ENCODE measurements around the gene BCDIN3D. TPM values are rescaled to one million over a fixed set of nuclear protein-coding genes. Genes with fewer than 3 reads are reported as not detected.

Gene BCDIN3D
- total and polyA plus RNA-seq, 10 of the 15 experiments (the other 5 are each of a cell fraction or from before 2014, with no cell fraction given), result 3.7 to 7.2 (median 6.4) TPM

GRCh38 chr12:49821373-49822287 is 21.3 kb downstream of the BCDIN3D start (continued):
- no peak for TF ChIP-seq ATF7 (IDR thresholded peaks at IDR 0.05; ENCODE audit: low read depth)
- no peak for TF ChIP-seq ASH2L (IDR thresholded peaks at IDR 0.05; ENCODE audit: borderline replicate concordance, low read depth)
- TF ChIP-seq PKNOX1 (IDR thresholded peaks at IDR 0.05), result no peak
- TF ChIP-seq NFYB (IDR thresholded peaks at IDR 0.05; ENCODE audit: insufficient read depth, low read depth, low read length), result no peak
- TF ChIP-seq NR2C1 (IDR thresholded peaks at IDR 0.05), result no peak

GRCh38 chr12:49819786-49820185 is 23.1 kb downstream of the BCDIN3D start:
- WGBS (ENCODE audit: insufficient coverage, insufficient replicate concordance, low lambda C conversion rate, missing lambda C conversion rate), result 89% methylated on average over 2 of the region's 2 CpGs
- no peak overlapping the region for H2AFZ ChIP-seq (ENCODE audit: control insufficient read depth, low read depth, low read length)
- CTCF ChIA-PET, result interaction anchor here (0.5 to 2.0 kb wide), 2 partner anchors 20 to 306 kb away, joined by 5 to 6 read pairs; no protein-coding TSS in a partner anchor

More at GRCh38 chr12:49819786-49820185, 23.1 kb downstream of the BCDIN3D start:
- H3K9ac ChIP-seq (ENCODE audit: control insufficient read depth, insufficient read depth, low read length), result no peak overlapping the region
- in situ Hi-C loops (cut with MboI) (no loop called here), intact Hi-C loops (cut with micrococcal nuclease; ENCODE audit: unreplicated experiment) (no loop called here)
- RAD21 ChIA-PET (ENCODE audit: unreplicated experiment), result interaction anchor here (0.9 to 1.3 kb wide), 2 partner anchors 9 to 79 kb away, joined by 3 read pairs; partner anchors contain the start of gene TMBIM6
- BruUV-seq (replicated peaks), result no TSS peak
- no peak for TF ChIP-seq NR2C1 (IDR thresholded peaks at IDR 0.05)
- TF ChIP-seq KDM1A (IDR thresholded peaks at IDR 0.05; ENCODE audit: borderline replicate concordance), result no peak
- no peak for TF ChIP-seq NR2F1 (conservative IDR thresholded peaks at IDR 0.05)
- no peak for TF ChIP-seq ZNF217 (IDR thresholded peaks at IDR 0.05)
- no peak for TF ChIP-seq E2F8 (IDR thresholded peaks at IDR 0.05; ENCODE audit: low read depth, partially characterized antibody)
- TF ChIP-seq NFIC (IDR thresholded peaks at IDR 0.05; ENCODE audit: low read depth, low read length), result no peak
- TF ChIP-seq TARDBP (IDR thresholded peaks at IDR 0.05; ENCODE audit: borderline replicate concordance), result no peak
- TF ChIP-seq NFYB (IDR thresholded peaks at IDR 0.05; ENCODE audit: insufficient read depth, low read depth, low read length), result no peak
- no peak for TF ChIP-seq JUND (IDR thresholded peaks at IDR 0.05; ENCODE audit: low read depth, low read length)
- TF ChIP-seq SIN3A (IDR thresholded peaks at IDR 0.05; ENCODE audit: low read depth, low read length), result no peak
- no peak for TF ChIP-seq CHD2 (IDR thresholded peaks at IDR 0.05; ENCODE audit: borderline replicate concordance, low read depth, low read length)
- no peak for TF ChIP-seq EED (IDR thresholded peaks at IDR 0.05; ENCODE audit: low read depth)
- TF ChIP-seq IKZF2 (IDR thresholded peaks at IDR 0.05), result no peak
- TF ChIP-seq USF2 (IDR thresholded peaks at IDR 0.05; ENCODE audit: borderline replicate concordance, low read depth, low read length), result no peak
- H3K36me3 ChIP-seq (ENCODE audit: control insufficient read depth in 2 of 2, insufficient read depth in 2 of 2, low read length in 1 of 2), result no peaks in the 10 kb centered on the region; a peak in 1 of 4 replicates
- H4K20me1 ChIP-seq (ENCODE audit: control insufficient read depth, insufficient read depth), result no peaks in the 10 kb centered on the region
- DNase-seq (ENCODE audit: low read depth, low spot score), result no peak
- H3K27ac ChIP-seq (ENCODE audit: control insufficient read depth, insufficient read depth), result no peak overlapping the region
- no peak overlapping the region for H3K4me3 ChIP-seq
- no peaks in the 10 kb centered on the region for H3K27me3 ChIP-seq (replicated peaks in 1 of 2; ENCODE audit: control insufficient read depth in 2 of 2, insufficient read depth in 2 of 2, low read length in 1 of 2)
- no peaks in the 10 kb centered on the region for H3K9me3 ChIP-seq (replicated peaks; ENCODE audit: control insufficient read depth, insufficient read depth, low read length)
- no peak overlapping the region for H3K4me2 ChIP-seq (ENCODE audit: control insufficient read depth, insufficient read depth)
- POLR2A ChIA-PET, result no interaction called here
- peaks cover 24% of the 10 kb centered on the region for H3K4me1 ChIP-seq (ENCODE audit: control insufficient read depth, insufficient read depth, low read length)
- SMC1A ChIA-PET (ENCODE audit: uncharacterized antibody, unreplicated experiment), result interaction anchor here (0.8 to 0.9 kb wide), 2 partner anchors 43 to 230 kb away, joined by 3 read pairs; no protein-coding TSS in a partner anchor
- no peak for ATAC-seq
- H3K79me2 ChIP-seq (ENCODE audit: control insufficient read depth, insufficient read depth, low read length), result peaks cover 9% of the 10 kb centered on the region
- FAIRE-seq, result no peak
